ENCODE measurements around the gene GAS6.
A peak's percentile ranks its signal among the peaks of the same experiment; 100 is the strongest.

Gene GAS6

GRCh38 chr13:113801289-113801961 lies 62.5 kb downstream of the GAS6 start (continued):
- TF ChIP-seq ZNF48 (tag by site-specific recombination; IDR thresholded peaks at IDR 0.05) (no peak), ZNF175 (tag by site-specific recombination; IDR thresholded peaks at IDR 0.05) (no peak)

DNA sequence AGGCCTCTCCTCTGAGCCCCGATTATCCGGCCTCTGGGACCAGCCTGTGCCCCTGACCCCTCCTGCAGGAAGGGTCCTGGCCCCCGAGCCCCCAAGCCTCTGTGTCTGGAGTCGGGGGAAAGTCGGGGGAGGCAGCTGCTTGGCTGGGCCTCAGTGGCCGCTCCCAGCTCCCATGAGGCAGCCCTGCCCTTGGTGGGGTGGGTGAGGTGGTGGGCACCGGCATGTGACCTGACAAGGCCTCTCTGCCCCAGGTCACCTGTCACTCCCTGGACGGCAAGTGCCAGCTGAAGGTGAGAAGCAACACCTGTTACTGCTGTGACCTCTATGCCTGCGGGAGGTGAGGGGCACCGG lies 63.3 kb downstream of the GAS6 start:
- no peak overlapping the region for H3K4me3 ChIP-seq (ENCODE audit: low read depth, low read length)
- H3K36me3 ChIP-seq (ENCODE audit: control insufficient read depth in 2 of 2, insufficient read depth in 1 of 2, low read length in 2 of 2): no peaks in the 10 kb centered on the region
- H3K9me3 ChIP-seq (ENCODE audit: control insufficient read depth, insufficient read depth, low read depth, low read length): no peaks in the 10 kb centered on the region
- no peaks in the 10 kb centered on the region for H3K4me1 ChIP-seq (ENCODE audit: control insufficient read depth, insufficient read depth, low read length)
- CTCF ChIA-PET: no interaction called here
- H3K27ac ChIP-seq (ENCODE audit: extremely low read depth, low read depth, low read length): no peak overlapping the region
- no peak for TF ChIP-seq ZNF174 (tag by site-specific recombination; IDR thresholded peaks at IDR 0.05)
- TF ChIP-seq ZNF423 (tag by site-specific recombination; IDR thresholded peaks at IDR 0.05): no peak
- TF ChIP-seq, protein P1, sequence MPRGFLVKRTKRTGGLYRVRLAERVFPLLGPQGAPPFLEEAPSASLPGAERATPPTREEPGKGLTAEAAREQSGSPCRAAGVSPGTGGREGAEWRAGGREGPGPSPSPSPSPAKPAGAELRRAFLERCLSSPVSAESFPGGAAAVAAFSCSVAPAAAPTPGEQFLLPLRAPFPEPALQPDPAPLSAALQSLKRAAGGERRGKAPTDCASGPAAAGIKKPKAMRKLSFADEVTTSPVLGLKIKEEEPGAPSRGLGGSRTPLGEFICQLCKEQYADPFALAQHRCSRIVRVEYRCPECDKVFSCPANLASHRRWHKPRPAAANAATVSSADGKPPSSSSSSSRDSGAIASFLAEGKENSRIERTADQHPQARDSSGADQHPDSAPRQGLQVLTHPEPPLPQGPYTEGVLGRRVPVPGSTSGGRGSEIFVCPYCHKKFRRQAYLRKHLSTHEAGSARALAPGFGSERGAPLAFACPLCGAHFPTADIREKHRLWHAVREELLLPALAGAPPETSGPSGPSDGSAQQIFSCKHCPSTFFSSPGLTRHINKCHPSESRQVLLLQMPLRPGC (tag by site-specific recombination; IDR thresholded peaks at IDR 0.05): no peak
- no peak for TF ChIP-seq ZBTB48 (tag by site-specific recombination; IDR thresholded peaks at IDR 0.05)
- POLR2A ChIA-PET: no interaction called here

DNA sequence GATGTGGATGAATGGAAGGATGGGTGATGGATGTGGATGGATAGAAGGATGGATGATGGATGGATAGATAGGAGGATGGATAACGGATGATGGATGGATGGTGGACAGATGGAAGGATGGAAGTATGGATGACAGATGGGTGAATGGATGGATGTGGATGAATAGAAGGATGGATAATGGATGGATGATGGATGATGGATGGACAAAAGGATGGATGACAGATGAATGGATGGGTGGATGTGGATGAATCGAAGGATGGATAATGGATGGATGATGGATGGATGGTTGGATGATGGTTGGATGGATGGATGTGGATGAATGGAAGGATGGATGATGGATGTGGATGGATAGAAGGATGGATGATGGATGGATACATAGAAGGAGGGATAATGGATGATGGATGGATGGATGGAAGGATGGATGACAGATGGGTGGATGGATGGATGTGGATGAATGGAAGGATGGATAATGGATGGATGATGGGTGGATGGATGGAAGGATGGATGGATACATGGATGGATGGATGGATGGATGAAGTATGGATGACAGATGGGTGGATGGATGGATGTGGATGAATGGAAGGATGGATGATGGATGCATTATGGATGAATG lies 65.6 kb downstream of the GAS6 start:
- H3K9me3 ChIP-seq (ENCODE audit: control insufficient read depth, insufficient read depth, low read depth, low read length): no peaks in the 10 kb centered on the region
- no peaks in the 10 kb centered on the region for H3K36me3 ChIP-seq (ENCODE audit: control insufficient read depth in 2 of 2, insufficient read depth in 1 of 2, low read length in 2 of 2)
- ChIA-PET POLR2A (no interaction called here), CTCF (no interaction called here)
- H3K27ac ChIP-seq (ENCODE audit: extremely low read depth, low read depth, low read length): no peak overlapping the region
- no peak overlapping the region for H3K4me3 ChIP-seq (ENCODE audit: low read depth, low read length)
- H3K4me1 ChIP-seq (ENCODE audit: control insufficient read depth, insufficient read depth, low read length): no peaks in the 10 kb centered on the region
- TF ChIP-seq ZNF776 (tag by site-specific recombination; IDR thresholded peaks at IDR 0.05; ENCODE audit: borderline replicate concordance) (no peak), ZNF792 (tag by site-specific recombination; IDR thresholded peaks at IDR 0.05) (no peak), GLIS2 (tag by site-specific recombination; IDR thresholded peaks at IDR 0.05) (no peak), ZBTB26 (tag by site-specific recombination; optimal IDR thresholded peaks at IDR 0.05) (peak; percentile 18), SCRT1 (tag by site-specific recombination; IDR thresholded peaks at IDR 0.05; ENCODE audit: borderline replicate concordance) (no peak), ZBTB20 (tag by site-specific recombination; IDR thresholded peaks at IDR 0.05) (no peak), TCF7L2 (IDR thresholded peaks at IDR 0.05; ENCODE audit: borderline replicate concordance, low read depth, low read length) (no peak), ZNF48 (tag by site-specific recombination; IDR thresholded peaks at IDR 0.05) (no peak), ZNF366 (tag by site-specific recombination; conservative IDR thresholded peaks at IDR 0.05) (peak; percentile 100), MYNN (tag by site-specific recombination; IDR thresholded peaks at IDR 0.05; ENCODE audit: borderline replicate concordance) (0 out of 2 replicates have a peak, but pooled peaks have one; percentile 17), ZNF670 (tag by site-specific recombination; IDR thresholded peaks at IDR 0.05; ENCODE audit: low read depth) (no peak), FEZF1 (tag by site-specific recombination; IDR thresholded peaks at IDR 0.05) (0 out of 2 replicates have a peak, but pooled peaks have one; percentile 3), HIC1 (tag by site-specific recombination; IDR thresholded peaks at IDR 0.05) (no peak), ZNF138 (tag by site-specific recombination; IDR thresholded peaks at IDR 0.05; ENCODE audit: borderline replicate concordance) (no peak), ZNF501 (tag by site-specific recombination; IDR thresholded peaks at IDR 0.05) (no peak)
- TF ChIP-seq, protein P2, sequence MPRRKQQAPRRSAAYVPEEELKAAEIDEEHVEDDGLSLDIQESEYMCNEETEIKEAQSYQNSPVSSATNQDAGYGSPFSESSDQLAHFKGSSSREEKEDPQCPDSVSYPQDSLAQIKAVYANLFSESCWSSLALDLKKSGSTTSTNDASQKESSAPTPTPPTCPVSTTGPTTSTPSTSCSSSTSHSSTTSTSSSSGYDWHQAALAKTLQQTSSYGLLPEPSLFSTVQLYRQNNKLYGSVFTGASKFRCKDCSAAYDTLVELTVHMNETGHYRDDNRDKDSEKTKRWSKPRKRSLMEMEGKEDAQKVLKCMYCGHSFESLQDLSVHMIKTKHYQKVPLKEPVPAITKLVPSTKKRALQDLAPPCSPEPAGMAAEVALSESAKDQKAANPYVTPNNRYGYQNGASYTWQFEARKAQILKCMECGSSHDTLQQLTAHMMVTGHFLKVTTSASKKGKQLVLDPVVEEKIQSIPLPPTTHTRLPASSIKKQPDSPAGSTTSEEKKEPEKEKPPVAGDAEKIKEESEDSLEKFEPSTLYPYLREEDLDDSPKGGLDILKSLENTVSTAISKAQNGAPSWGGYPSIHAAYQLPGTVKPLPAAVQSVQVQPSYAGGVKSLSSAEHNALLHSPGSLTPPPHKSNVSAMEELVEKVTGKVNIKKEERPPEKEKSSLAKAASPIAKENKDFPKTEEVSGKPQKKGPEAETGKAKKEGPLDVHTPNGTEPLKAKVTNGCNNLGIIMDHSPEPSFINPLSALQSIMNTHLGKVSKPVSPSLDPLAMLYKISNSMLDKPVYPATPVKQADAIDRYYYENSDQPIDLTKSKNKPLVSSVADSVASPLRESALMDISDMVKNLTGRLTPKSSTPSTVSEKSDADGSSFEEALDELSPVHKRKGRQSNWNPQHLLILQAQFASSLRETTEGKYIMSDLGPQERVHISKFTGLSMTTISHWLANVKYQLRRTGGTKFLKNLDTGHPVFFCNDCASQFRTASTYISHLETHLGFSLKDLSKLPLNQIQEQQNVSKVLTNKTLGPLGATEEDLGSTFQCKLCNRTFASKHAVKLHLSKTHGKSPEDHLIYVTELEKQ (tag by site-specific recombination; IDR thresholded peaks at IDR 0.05; ENCODE audit: borderline replicate concordance): no peak

All from HEK293 (cell line).